GM18951 (cell line): ENCODE measurements around the gene SLC25A28.
"Not testable (repeated sequence)": the region's sequence is repeated elsewhere in the genome, so short reads cannot be mapped to it uniquely, and the experiment has no call there.

Source experiments
- POLR2A ChIP-seq: IDR thresholded peaks from 4 replicates; pipeline ENCODE4 v1.6.1; 2011; ENCODE audit warnings: mild to moderate bottlenecking; ENCODE audit not compliant: insufficient read length, insufficient read depth; ENCODE audit errors: extremely low read depth
- in situ Hi-C: fragments of 300-500 bp; cut with MboI; formaldehyde crosslinking; loops from one replicate; pipeline ENCODE4 v1.12.0; 2022; ENCODE audit warnings: low sequenced_read_pairs, mixed read lengths, inconsistent platforms; ENCODE audit not compliant: unreplicated experiment

SLC25A28 gene

DNA sequence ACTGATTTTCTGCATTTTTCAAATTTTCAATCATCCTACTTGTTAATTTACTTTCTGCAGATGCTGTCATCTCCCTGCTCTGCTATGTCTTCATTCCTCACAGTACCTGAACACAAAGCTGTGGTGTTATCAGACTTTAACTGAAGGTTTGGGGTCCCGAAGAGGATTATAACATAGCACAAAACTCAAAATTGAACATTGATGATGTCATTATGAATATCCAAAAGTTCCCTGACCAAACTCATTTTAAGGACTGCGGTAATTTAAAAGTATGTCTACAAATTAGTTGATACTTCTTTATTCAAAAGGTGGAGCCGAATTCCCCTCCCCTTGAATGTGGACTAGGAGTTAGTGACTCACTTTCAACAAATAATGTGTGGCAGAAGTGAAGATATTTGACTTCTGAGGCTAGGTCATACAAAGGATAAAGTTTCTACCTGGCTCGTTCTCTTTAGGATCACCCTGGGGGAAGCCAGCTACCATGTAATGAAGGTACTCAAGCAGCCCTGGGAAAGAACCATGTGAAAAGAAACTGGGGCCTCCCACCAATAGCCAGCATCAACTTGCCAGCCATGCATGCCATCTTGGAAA, 32.7 kb upstream of the SLC25A28 start:
- no peak for TF ChIP-seq POLR2A
- in situ Hi-C loops: no loop called here

DNA sequence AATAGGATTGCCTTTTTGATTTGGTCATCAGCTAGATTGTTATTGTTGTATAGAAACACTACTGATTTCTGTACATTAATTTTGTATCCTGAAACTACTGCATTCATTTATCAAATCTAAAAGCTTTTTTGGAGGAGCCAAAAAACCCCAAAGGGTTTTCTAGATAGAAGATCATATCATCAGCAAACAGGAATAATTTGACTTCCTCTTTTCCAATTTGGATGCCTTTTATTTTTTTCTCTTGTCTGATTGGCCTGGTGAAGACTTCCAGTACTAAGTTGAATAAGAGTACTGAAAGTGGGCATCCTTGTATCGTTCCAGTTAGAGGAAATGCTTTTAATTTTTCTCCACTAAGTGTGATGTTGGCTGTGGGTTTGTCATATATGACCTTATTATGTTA, 28.5 kb upstream of the SLC25A28 start:
- in situ Hi-C loops: no loop called here
- TF ChIP-seq POLR2A: no peak

DNA sequence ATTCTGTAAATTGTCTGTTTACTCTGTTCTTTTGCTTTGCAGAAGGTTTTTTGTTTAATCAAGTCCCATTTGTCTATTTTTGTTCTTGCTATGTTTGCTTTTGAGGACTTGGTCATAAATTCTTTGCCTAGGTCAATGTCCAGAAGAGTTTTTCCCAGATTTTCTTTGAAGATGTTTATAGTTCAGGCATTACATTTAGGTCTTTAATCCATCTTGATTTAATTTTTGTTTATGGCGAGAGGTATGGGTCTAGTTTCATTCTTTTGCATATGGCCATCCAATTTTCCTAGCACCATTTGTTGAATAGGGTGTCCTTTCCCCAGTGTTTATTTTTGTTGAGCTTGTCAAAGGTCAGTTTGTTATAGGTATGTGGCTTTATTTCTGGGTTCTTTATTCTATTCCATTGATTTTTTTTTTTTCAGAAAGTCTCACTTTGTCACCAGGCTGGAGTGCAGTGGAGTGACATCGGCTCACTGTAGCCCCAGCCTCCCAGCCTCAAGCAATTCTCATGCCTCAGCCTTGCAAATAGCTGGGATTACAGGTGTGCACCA, 27.4 kb upstream of the SLC25A28 start:
- in situ Hi-C loops: no loop called here
- TF ChIP-seq POLR2A: no peak

DNA sequence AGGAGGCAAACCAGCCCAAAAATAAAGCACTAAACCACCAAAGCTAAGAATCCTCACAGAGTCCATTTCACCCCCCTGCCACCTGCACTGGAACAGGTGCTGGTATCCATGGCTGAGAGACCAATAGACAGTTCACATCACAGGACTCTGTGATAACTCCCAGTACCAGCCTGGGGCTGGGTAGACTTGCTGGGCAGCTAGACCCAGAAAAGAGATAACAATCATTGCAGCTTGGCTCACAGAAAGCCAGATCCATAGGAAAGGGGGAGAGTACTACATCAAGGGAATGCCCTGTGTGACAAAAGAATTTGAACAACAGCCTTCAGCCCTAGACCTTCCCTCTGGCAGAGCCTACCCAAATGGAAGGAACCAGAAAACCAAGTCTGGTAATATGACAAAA, 13.6 kb upstream of the SLC25A28 start:
- no peak for TF ChIP-seq POLR2A
- in situ Hi-C loops: no loop called here

DNA sequence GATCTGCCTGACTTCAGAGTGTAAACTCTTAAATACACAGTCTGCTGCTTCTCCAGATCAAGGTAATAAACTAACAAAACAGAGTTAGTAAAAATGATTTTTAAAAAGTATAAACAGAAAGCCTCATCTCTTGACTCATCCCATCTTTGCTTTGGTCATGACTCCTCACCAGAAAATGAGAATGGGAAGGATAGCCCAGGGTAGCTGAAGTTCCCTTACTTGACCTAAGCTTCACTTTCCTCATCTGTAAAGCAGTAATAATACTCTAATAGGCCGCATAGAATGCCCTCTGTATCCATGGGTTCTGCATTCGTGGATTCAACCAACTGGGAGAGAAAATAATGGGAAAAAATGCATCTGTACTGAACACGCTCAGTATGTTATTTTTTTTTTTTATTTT, 11.3 kb upstream of the SLC25A28 start:
- TF ChIP-seq POLR2A: no peak
- in situ Hi-C loops: no loop called here

DNA sequence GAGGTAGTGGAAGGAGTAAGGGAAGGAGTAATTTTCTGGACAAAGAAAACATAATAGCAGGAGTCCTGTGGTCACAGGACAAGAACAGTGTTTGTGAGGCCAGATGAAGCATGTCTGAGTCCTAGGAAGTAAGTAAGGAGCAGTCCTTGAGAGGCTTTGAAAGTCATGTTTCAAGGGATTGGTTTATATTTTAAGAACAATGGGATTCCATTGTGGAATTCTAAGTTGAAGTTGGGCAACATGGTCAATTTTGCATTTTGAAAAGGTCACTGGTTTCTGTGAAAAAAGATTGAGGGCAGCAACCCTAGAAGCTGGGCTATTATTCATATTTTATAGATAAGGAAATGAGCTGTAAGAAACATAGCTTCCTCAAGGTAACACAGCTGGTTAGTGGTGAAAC, 10.8 kb upstream of the SLC25A28 start:
- no peak for TF ChIP-seq POLR2A
- in situ Hi-C loops: no loop called here

DNA sequence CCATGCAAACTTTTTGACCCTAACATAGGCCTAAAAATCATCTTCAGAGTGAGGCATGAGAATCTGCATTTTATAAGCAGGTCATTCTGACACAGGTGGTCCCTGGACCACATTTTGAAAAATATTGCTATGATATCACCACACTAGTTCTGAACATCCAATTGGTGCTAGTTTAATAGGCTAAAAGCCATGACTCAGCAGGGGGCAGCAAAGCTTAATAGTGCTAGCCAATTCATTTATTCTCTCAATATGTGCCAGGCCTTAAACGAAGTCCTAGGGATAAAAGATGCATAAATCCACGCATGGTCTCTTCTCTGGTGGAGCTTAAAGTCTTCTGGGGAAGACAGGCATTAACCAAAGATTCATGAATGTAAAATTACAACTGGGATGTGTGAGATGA, 10.2 kb upstream of the SLC25A28 start:
- in situ Hi-C loops: no loop called here
- no peak for TF ChIP-seq POLR2A

DNA sequence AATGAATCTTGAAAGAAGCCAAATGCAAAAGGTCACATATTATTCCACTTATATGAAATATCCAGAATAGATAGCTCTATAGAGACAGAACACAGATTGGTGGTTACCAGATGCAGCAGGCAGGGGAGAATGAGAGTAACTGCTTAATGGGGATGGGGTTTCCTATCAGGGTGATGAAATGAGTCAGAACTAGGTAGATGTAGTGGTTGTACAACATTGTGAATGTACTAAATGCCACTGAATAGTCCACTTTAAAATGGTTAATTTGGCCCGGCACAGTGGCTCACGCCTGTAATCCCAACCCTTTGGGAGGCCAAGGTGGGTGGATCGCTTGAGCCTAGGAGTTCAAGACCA, 9.4 kb upstream of the SLC25A28 start:
- TF ChIP-seq POLR2A: no peak
- in situ Hi-C loops: no loop called here

DNA sequence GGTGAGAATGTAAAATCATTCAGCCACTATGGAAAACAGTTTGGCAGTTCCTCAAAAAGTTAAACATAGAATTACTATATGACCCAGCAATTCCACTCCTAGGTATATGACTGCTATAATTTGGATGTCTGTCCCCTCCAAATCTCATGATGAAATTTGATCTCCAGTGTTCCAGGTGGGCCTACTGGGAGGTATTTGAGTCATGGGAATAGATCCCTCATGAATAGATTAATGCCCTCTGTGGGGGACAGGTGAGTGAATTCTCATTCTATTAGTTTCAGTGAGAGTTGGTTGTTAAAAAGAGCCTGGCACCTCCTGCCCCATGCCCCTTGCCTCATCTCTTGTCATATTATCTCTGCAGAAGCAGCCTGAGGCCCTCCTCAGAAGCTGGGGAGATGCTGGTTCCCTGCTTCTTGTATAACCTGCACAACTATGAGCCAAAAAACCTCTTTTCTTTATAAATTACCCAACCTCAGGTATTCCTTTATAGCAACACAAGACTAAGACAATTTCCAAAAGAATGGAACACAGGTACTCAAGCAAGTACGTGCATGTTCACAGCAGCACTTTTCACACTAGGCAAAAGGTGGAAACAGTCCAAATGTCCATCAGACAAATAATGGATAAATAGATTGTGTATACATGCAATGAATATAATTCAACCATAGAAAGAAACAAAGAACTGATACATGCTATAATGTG, 8.8 kb upstream of the SLC25A28 start:
- no peak for TF ChIP-seq POLR2A
- in situ Hi-C loops: no loop called here

DNA sequence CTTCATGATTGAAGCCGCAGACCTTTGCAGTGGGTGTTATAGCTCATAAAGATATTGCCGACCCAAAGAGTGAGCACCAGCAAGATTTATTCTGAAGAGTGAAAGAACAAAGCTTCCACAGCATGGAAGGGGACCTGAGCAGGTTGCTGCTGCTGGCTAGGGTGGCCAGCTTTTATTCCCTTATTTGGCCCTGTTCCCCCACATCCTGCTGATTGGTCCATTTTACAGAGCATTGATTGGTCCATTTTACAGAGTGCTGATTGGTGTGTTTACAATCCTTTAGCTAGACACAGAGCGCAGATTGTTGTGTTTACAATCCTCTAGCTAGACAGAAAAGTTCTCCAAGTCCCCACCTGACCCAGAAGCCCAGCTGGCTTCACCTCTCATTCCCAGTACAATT, 4.9 kb upstream of the SLC25A28 start:
- in situ Hi-C loops: not testable (repeated sequence)

DNA sequence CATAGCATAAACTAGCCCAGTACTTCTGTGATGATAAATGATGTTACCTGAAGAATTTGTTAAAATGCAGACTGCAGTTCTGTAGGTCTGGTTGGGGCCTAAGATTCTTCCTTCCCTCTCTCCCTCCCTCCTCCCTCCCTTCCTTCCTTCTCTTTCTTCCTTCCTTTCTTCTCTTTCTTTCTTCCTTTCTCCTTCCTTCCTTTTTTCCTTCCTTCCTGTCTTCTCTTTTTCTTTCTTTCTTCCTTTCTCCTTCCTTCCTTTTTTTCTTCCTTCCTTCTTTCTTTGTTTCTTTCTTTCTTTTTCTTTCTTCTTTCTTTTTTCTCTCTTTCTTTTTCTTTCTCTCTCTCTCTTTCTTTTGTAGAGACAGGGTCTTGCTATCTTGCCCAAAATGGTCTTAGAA, 3.7 kb upstream of the SLC25A28 start:
- TF ChIP-seq POLR2A: no peak
- in situ Hi-C loops: no loop called here

DNA sequence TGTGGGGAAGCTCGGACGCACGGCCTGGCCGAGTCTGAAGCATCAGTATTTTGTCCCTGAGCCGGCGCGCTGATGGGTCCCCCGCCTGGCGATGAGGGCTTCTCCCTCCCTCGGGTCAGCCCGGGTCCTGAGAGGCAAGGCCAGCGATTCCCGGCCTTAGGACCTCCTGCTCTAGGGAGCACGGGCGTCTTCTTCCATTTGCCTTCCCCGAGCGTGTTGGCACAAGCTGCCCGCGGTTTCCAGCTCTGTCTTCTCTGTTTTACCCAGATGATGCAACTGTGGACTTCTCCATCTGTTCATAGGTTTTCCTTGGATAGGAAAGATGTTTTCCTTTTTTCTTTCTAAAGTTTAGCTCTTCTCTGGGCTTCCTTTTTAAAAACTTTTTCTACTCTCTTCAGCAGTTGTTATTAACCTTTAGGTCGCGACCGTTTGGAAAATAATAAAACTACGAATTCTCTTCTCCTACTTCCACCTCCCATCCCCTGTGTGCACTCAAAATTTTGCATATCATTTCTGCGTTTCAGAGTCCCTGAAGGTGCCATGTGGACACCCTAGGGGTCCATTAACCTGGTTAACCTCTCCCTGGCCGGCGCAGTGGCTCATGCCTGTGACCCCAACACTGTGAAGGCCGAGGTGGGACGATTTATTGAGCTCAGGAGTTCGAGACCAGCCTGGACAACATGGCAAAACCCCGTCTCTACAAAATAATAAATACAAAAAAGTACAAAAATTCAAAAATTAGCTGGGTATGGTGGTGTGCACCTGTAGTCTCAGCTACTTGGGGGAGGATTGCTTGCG, 1.4 kb upstream of the SLC25A28 start:
- no peak for TF ChIP-seq POLR2A
- in situ Hi-C loops: no loop called here

DNA sequence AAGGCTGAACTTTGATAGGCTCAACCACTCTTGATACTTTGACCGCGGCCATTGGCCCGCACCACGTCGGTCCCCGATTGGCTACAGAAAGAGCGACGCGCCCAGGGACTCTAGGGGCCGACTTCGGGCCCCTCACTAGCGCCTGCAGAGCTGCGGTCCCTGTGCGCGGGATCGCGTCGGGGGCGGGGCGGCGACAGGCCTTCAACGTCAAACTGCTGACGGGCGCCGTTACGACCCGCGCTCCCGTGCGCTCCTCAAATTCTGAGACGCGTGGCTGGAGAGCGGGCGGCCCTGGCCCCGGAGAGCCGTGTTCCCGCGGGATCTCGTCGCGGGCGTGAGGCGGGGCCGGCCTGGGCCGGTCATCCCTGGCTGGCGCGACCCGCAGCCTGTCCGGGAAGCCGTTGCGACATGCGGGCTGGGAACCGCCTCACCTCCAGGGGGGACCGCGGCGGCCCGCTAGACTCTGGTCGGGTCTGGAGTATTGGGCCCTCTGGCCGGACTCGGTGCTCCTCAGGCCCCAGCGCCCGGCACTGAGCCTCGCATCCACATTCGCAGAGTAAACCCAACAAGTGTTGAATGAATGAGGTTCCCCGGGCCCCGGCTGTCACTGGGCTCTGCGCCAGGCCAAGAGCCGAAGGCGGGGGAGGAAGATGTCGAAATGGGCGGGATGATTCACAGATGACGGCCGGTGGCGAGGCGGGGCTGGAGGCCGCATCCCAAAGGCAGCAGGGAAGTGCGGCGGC, 643 bp upstream of the SLC25A28 start:
- TF ChIP-seq POLR2A: peak; percentile 84
- in situ Hi-C loops: no loop called here
